GM21529 (cell line): Measurements from ENCODE around the gene FABP3.

Experiments
- ATAC-seq: cut with Tn5 transposase; IDR thresholded peaks from one replicate; pipeline ENCODE4 v1.9.1; 2021; ENCODE audit not compliant: unreplicated experiment

Gene FABP3

GRCh38 chr1:31318146-31318545 lies 54.7 kb downstream of the FABP3 start:
- ATAC-seq, result no peak

- no peak for ATAC-seq
Observed at GRCh38 chr1:31315902-31316301, 57.0 kb downstream of the FABP3 start.
